Hypothalamus (tissue), 51 donors: ENCODE measurements around the gene KBTBD3.
"Not testable (repeated sequence)": the region's sequence is repeated elsewhere in the genome, so short reads cannot be mapped to it uniquely, and the experiment has no call there.

ENCODE experiments used
- DNase-seq, 51 donors: peaks; one replicate each; lab custom pipeline; 2025; lab: John Stamatoyannopoulos, UW

Gene KBTBD3

GRCh38 chr11:106012744-106013143 lies 64.4 kb downstream of the KBTBD3 start:
- peak in 3 of 51 donors; percentile 4 to 52 (median 13) for DNase-seq

DNA sequence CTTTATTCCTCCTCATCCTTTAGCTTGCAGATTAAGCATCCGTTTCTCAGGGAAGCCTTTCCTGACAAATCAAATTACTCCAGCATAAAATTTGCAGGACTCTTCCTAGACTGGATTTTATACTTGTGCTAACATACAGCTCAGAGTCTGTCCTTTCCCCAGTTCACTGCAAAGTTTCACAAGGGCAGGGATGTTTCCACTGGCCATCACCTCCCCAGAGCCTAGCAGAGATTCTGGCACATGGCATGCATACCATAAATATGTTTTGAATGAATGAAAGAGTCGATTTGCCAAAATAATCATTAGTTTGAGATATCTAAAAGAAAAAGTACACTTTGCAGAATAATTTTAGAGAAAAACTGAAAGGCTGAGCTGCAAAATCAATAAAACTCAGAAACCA lies 65.7 kb downstream of the KBTBD3 start:
- DNase-seq: no peak

DNA sequence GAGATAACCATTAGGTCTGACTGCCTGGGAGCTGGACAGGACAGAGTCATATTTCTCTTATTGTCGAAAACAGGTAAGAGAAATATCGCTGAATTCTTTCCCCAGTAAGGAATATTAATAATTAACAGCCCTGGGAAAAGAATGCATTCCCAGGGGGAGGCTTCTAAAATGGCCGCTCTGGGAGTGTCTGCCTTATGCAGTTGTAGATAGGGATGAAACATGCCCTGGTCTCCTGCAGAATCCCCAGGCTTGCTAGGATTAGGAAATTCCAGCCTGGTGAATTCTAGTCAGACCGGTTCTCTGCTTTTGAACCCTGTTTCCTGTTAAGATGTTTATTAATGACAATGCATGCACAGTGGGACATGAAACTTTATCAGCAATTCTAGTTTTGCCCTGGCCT lies 74.1 kb downstream of the KBTBD3 start:
- DNase-seq: not testable (repeated sequence)

DNA sequence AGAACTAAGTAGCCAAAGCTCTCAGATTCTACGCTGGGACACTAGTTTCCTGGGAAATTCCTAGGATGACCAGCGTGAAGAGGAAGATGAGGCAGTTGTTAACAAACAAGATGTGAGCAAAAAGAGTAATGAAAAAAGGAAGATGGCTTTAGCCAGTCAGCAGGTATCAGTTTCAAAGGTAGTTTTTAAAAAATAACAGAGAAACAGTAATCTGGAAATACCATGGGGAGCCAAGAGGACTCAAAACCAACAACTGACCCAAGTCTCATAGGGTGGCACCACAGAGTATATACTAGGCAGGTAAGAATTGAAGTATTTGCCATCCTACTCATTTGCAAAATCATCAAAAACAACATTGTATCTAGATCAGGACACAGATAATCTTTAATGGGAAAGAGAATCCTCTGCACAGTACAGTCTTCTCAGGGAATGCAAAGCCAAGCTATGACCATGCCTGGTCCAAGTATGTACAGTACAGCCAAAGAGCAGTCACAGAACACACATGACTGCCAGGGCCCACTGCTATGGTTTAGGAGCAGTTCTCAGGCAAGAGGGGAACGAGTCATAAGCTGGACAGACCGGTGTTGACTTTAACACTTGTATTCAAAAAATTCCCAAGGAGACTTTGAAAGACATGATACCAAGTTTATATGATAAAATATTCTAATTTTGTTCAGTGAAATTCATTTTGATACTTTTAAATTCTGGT lies 75.7 kb downstream of the KBTBD3 start:
- DNase-seq: no peak
